Measurements from ENCODE around the gene ITGB5. TPM values are rescaled to one million over a fixed set of nuclear protein-coding genes. Genes with fewer than 3 reads are reported as not detected.
"Not testable (repeated sequence)": the region's sequence is repeated elsewhere in the genome, so short reads cannot be mapped to it uniquely, and the experiment has no call there.

ITGB5 gene
- total RNA-seq, 1 donor from 2014 or later = 138 TPM

- DNase-seq (ENCODE audit: low spot score) (no peak), ATAC-seq (no peak)
- intact Hi-C loops (cut with DNase I) = no loop called here
These were observed 87.1 kb downstream of the ITGB5 start for GRCh38 chr3:124800076-124800475.

- DNase-seq (ENCODE audit: low spot score) = no peak
- ATAC-seq = no peak
- intact Hi-C loops (cut with DNase I) = no loop called here
These were observed 87.5 kb downstream of the ITGB5 start for GRCh38 chr3:124799676-124800075.

DNA sequence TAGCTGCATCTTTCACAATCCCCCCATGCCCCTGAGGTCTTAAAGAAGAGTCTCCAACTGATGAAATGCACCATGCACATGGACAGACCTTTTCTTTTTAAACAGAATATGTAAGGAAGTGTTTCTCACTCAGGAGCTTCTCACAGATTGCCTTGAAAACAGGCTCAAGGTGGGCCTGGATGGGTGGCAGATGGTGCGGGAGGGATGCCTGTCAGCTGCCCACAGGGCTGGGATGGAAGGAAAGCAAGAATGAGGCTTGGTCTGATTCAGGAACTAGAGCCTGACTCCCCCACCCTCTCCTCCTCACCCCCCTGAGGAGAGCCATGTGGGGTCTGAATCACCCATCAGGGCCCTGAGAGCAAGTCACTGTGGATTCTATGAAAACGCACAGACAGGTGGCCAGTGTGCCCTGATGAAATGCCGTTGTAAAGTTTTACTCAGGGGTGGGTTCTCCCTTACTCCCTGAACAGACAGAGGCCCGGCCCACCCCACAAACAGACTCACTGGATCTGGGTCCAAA, 89.7 kb downstream of the ITGB5 start:
- DNase-seq (ENCODE audit: low spot score) = no peak
- ATAC-seq = no peak
- intact Hi-C loops (cut with DNase I) = no loop called here

DNA sequence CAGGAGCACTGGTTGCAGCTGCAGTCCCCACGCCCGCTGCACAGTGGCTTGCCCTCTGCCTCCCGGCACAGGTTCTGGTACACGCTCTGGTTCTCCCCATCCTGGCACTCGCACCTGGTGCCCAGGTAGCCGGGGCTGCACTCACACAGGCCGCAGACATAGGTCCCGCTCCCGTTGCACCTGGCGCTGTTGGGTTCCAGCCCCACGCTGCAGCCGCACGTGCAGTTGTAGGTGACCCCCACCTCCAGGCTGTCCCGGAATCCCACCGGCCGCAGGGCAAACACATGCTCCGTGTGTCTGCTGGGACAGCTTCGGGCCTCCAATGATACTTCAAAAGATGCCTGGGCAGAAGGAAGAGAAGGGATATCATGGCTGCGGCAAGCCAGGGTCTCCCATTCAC, 90.7 kb downstream of the ITGB5 start:
- intact Hi-C loops (cut with DNase I) = no loop called here
- no peak for ATAC-seq
- no peak for DNase-seq (ENCODE audit: low spot score)

- intact Hi-C loops (cut with DNase I) = no loop called here
- no peak for ATAC-seq
These were observed 94.0 kb downstream of the ITGB5 start for GRCh38 chr3:124793054-124793739.

GRCh38 chr3:124792341-124793040, 94.7 kb downstream of the ITGB5 start:
- intact Hi-C loops (cut with DNase I) = no loop called here
- ATAC-seq (no peak), DNase-seq (ENCODE audit: low spot score) (no peak)

More at GRCh38 chr3:124793054-124793739, 94.0 kb downstream of the ITGB5 start:
- no peak for DNase-seq (ENCODE audit: low spot score)

GRCh38 chr3:124791639-124792151, 95.5 kb downstream of the ITGB5 start:
- ATAC-seq (peak; percentile 86), DNase-seq (ENCODE audit: low spot score) (peak; percentile 70)
- intact Hi-C loops (cut with DNase I) = no loop called here

- intact Hi-C loops (cut with DNase I) = no loop called here
- ATAC-seq = peak; percentile 48
- DNase-seq (ENCODE audit: low spot score) = no peak
These were observed 96.0 kb downstream of the ITGB5 start for GRCh38 chr3:124791142-124791541.

DNA sequence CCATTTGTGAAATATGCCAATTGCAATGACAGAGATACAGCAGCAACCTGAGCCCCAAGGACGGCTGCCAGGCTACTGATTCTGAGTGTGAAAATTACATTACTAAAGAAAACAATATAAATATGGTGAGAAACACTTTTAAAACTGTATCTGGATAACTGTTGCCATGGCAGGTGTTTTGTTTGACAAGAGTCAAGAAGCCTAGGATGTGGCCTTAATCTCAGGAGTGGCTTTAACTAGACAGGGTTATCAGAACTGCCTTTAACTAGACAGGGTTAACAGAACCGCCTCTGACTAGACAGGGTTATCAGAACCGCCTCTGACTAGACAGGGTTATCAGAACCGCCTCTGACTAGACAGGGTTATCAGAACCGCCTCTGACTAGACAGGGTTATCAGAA, 98.1 kb downstream of the ITGB5 start:
- DNase-seq (ENCODE audit: low spot score); ATAC-seq; intact Hi-C loops (cut with DNase I): not testable (repeated sequence)

- ATAC-seq (no peak), DNase-seq (ENCODE audit: low spot score) (no peak)
- intact Hi-C loops (cut with DNase I) = no loop called here
These were observed 98.9 kb downstream of the ITGB5 start for GRCh38 chr3:124788254-124788745.

DNA sequence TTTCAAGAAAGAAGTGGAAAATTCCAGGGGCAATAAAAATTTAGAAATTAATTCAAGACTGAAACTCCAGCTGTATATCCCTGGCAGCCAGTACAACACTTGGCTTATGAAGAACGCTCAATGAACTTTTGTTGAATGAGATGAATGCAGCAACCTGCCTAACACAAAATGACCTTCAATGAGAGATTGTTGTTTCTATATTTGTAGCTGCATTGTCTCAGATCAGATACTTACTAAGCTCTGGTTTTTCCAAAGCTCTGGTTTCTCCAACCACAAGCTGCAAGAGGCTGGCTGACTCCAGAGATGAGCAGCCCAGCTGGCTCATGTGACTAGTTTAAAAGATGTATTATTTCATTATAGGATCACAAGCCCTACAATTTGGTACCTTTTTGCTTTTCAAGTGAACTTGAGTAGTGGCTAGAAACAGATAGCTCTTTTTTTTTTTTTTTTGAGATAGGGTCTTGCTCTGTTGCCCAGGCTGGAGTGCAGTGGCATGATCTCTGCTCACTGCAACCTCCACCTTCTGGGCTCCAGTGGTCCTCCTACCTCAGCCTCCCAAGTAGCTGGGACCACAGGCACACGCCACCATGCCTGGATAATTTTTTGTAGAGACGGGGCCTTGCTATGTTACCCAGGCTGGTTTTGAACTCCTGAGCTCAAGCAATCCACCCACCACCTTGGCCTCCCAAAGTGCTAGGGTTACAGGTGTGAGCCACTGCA, 99.5 kb downstream of the ITGB5 start:
- no peak for ATAC-seq
- intact Hi-C loops (cut with DNase I) = no loop called here

DNA sequence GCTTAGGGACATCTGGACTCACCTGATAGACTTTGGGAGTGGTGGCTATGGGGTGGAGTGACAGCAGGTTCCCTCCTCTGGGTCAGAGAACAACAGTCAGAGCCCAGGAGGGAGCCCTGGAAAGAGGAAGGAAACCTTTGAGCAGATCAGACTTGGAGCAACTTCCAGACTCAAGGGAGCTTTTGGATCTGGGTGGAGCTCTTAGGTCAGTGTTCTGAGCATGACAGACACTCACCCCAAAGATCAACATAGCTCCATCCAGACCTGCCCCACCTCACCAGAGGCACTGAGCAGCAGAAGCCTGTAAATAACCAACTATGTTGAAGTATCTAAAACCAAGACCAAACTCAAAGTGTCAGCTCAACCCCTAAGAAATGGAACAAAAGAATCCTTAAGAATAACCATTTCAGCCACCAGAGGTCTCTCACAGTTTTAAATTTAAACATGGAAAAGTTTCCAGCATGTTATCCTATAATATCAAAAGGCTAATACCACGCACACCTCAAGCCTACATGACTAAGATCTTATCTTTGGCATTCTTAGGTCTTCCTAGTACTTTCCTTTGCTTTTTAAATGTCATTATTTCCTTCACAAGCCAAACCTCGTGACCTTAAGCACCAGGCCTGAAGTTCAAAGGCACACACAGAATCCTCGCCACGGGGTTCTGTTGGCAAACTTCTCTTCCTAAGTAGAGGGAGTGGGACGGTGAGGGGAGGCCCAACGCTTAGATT, 100.5 kb downstream of the ITGB5 start:
- DNase-seq (ENCODE audit: low spot score) (no peak), ATAC-seq (peak; percentile 57)
- intact Hi-C loops (cut with DNase I) = no loop called here

More for the DNA sequence above, 99.5 kb downstream of the ITGB5 start:
- DNase-seq (ENCODE audit: low spot score) = no peak

DNA sequence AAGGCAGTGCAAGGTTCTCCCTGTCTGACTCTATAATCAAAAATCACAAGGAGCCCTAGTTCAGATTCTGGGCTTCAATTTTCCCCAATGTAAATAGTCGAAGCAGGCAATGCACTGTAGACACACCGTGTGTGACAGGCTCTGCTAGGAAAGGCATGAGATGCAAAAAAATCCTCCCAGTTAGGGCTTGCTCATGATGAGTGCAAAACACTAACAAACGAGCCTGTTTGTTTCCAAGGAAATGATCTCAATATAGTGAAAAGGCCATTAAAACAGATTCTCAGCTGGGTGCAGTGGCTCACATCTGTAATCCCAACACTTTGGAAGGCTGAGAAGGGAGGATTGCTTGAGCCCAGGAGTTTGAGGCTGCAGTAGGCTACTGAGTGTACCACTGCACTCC, 101.2 kb downstream of the ITGB5 start:
- DNase-seq (ENCODE audit: low spot score) (no peak), ATAC-seq (peak; percentile 21)
- intact Hi-C loops (cut with DNase I) = no loop called here

DNA sequence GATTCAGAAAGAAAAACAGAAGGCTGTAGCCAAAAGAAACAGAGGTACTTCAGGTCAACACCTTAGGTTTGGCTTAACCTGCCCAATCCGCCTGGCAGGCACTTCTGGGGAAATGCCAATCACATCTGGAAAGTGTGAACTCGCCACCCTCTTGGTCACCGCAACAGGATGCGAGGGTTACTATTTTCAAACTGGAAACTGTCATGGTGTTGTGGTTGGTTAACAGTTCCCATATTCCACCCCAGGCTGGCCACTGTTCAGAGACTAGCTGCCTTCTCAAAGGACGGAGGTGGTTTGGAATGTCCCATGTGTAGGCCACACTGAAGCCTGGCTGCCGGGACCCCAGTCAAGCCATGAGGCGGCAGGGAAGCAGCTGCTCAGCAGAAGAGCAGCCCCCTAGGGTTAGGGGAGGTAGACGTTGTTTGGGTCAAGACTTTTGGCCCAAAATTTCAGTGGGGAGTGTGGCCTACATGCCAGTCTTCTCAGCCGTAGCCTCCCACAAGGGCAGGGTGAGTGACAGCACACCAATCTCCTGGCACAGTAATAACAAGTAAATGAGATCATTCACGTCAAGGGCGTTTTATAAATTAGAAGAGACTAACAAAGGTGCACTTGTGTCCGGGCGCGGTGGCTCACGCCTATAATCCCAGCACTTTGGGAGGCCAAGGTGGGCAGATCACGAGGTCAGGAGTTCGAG, 102.3 kb downstream of the ITGB5 start:
- intact Hi-C loops (cut with DNase I) = no loop called here
- DNase-seq (ENCODE audit: low spot score) = no peak
- no peak for ATAC-seq

- DNase-seq (ENCODE audit: low spot score) (no peak), ATAC-seq (no peak)
- intact Hi-C loops (cut with DNase I) = no loop called here
These were observed 103.5 kb downstream of the ITGB5 start for GRCh38 chr3:124783696-124784095.

- DNase-seq (ENCODE audit: low spot score); ATAC-seq; intact Hi-C loops (cut with DNase I): not testable (repeated sequence)
These were observed 104.8 kb downstream of the ITGB5 start for GRCh38 chr3:124782377-124782712.

GRCh38 chr3:124781476-124782376, 105.4 kb downstream of the ITGB5 start:
- DNase-seq (ENCODE audit: low spot score) (no peak), ATAC-seq (no peak)
- intact Hi-C loops (cut with DNase I) = no loop called here

Data from sciatic nerve (tissue), 2 donors.